Central memory CD8-positive, alpha-beta T cell (primary cell): ENCODE results near the gene KLK1.

Source experiments
- ATAC-seq: fragments of 150-1000 bp; cut with Tn5 transposase; replicated peaks from 2 replicates; pipeline ENCODE4 v1.10.0; 2022; ENCODE audit warnings: mild to moderate bottlenecking, moderate FRiP score, moderate number of reproducible peaks; ENCODE audit not compliant: poor library complexity, severe bottlenecking; ENCODE audit errors: extremely low read depth
- DNase-seq, 2 donors: peaks; one replicate each; pipeline ENCODE4 v3.0.0; 2021; ENCODE audit warnings: low spot score in 2 of 2
- H3K27ac Mint-ChIP-seq: one replicate; pipeline ENCODE4 v1.8.0; 2022; ENCODE audit warnings: low read depth, mild to moderate bottlenecking, moderate library complexity, mixed read lengths
- H3K27me3 Mint-ChIP-seq: one replicate; pipeline ENCODE4 v1.8.0; 2022; ENCODE audit warnings: mixed read lengths
- H3K36me3 Mint-ChIP-seq: one replicate; pipeline ENCODE4 v1.8.0; 2022; ENCODE audit warnings: mild to moderate bottlenecking, moderate library complexity, mixed read lengths; ENCODE audit not compliant: insufficient read depth
- H3K4me1 Mint-ChIP-seq: one replicate; pipeline ENCODE4 v1.8.0; 2022; ENCODE audit warnings: mixed read lengths
- H3K4me3 Mint-ChIP-seq: one replicate; pipeline ENCODE4 v1.8.0; 2022; ENCODE audit warnings: mild to moderate bottlenecking, moderate library complexity, mixed read lengths
- H3K9me3 Mint-ChIP-seq: one replicate; pipeline ENCODE4 v1.8.0; 2022; ENCODE audit warnings: mixed read lengths

Gene KLK1

GRCh38 chr19:50823389-50824042 lies at the start of gene KLK1:
TSS of gene KLK1 (minus strand) at chr19:50823787. CDS start at chr19:50823748, 39 bp downstream.
- DNase-seq, result no peak
- H3K4me1 Mint-ChIP-seq, result peaks cover 12% of the 10 kb centered on the region
- no peak for ATAC-seq
- peaks cover 77% of the 10 kb centered on the region for H3K27me3 Mint-ChIP-seq
- H3K27ac Mint-ChIP-seq, result no peak within 1 kb of the TSS
- H3K9me3 Mint-ChIP-seq, result no peaks in the 10 kb centered on the region
- H3K36me3 Mint-ChIP-seq, result no peaks in the 10 kb centered on the region
- no peak within 1 kb of the TSS for H3K4me3 Mint-ChIP-seq

- H3K4me1 Mint-ChIP-seq, result no peaks in the 10 kb centered on the region
- no peaks in the 10 kb centered on the region for H3K9me3 Mint-ChIP-seq
- no peaks in the 10 kb centered on the region for H3K36me3 Mint-ChIP-seq
- peaks cover 28% of the 10 kb centered on the region for H3K27me3 Mint-ChIP-seq
- H3K27ac Mint-ChIP-seq, result no peak within 1 kb of the TSS
- ATAC-seq, result no peak
- DNase-seq, result no peak
- H3K4me3 Mint-ChIP-seq, result no peak within 1 kb of the TSS
Measured at GRCh38 chr19:50873056-50873455, 49.5 kb upstream of the KLK1 start, which contains the start of gene KLK2. TSS of gene KLK2 (plus strand) at chr19:50873439. CDS start at chr19:50873474, 35 bp downstream.

- no peak overlapping the region for H3K4me3 Mint-ChIP-seq
- DNase-seq, result no peak
- no peak overlapping the region for H3K27ac Mint-ChIP-seq
- H3K9me3 Mint-ChIP-seq, result no peaks in the 10 kb centered on the region
- no peaks in the 10 kb centered on the region for H3K4me1 Mint-ChIP-seq
- ATAC-seq, result no peak
- no peaks in the 10 kb centered on the region for H3K36me3 Mint-ChIP-seq
- H3K27me3 Mint-ChIP-seq, result peaks cover 42% of the 10 kb centered on the region
Measured at GRCh38 chr19:50870417-50871089, 47.0 kb upstream of the KLK1 start.

GRCh38 chr19:50869479-50869878 lies 45.9 kb upstream of the KLK1 start:
- peaks cover 49% of the 10 kb centered on the region for H3K27me3 Mint-ChIP-seq
- no peak overlapping the region for H3K27ac Mint-ChIP-seq
- no peaks in the 10 kb centered on the region for H3K9me3 Mint-ChIP-seq
- H3K36me3 Mint-ChIP-seq, result no peaks in the 10 kb centered on the region
- H3K4me1 Mint-ChIP-seq, result no peaks in the 10 kb centered on the region
- H3K4me3 Mint-ChIP-seq, result no peak overlapping the region
- no peak for DNase-seq
- ATAC-seq, result no peak

- DNase-seq (no peak), ATAC-seq (no peak)
- Mint-ChIP-seq H3K27me3 (peaks cover 75% of the 10 kb centered on the region), H3K4me3 (no peak overlapping the region), H3K9me3 (no peaks in the 10 kb centered on the region), H3K4me1 (no peaks in the 10 kb centered on the region), H3K27ac (no peak overlapping the region), H3K36me3 (no peaks in the 10 kb centered on the region)
Measured at GRCh38 chr19:50861496-50862286, 38.1 kb upstream of the KLK1 start.

GRCh38 chr19:50861010-50861409 lies 37.4 kb upstream of the KLK1 start:
- H3K27ac Mint-ChIP-seq, result no peak overlapping the region
- no peak for DNase-seq
- ATAC-seq, result no peak

GRCh38 chr19:50859849-50860248 lies 36.3 kb upstream of the KLK1 start:
- Mint-ChIP-seq H3K27ac (no peak overlapping the region), H3K36me3 (no peaks in the 10 kb centered on the region), H3K4me3 (no peak overlapping the region), H3K27me3 (peaks cover 80% of the 10 kb centered on the region), H3K9me3 (no peaks in the 10 kb centered on the region), H3K4me1 (no peaks in the 10 kb centered on the region)
- ATAC-seq (no peak), DNase-seq (no peak)

More at GRCh38 chr19:50861010-50861409, 37.4 kb upstream of the KLK1 start:
- no peaks in the 10 kb centered on the region for H3K36me3 Mint-ChIP-seq
- H3K9me3 Mint-ChIP-seq, result no peaks in the 10 kb centered on the region
- H3K27me3 Mint-ChIP-seq, result peaks cover 76% of the 10 kb centered on the region
- no peaks in the 10 kb centered on the region for H3K4me1 Mint-ChIP-seq
- H3K4me3 Mint-ChIP-seq, result no peak overlapping the region

- Mint-ChIP-seq H3K36me3 (no peaks in the 10 kb centered on the region), H3K4me1 (no peaks in the 10 kb centered on the region), H3K9me3 (no peaks in the 10 kb centered on the region), H3K27me3 (peaks cover 87% of the 10 kb centered on the region), H3K27ac (no peak overlapping the region), H3K4me3 (no peak overlapping the region)
- ATAC-seq, result no peak
- DNase-seq, result no peak
Measured at GRCh38 chr19:50858886-50859285, 35.3 kb upstream of the KLK1 start.

GRCh38 chr19:50857366-50857765 lies 33.8 kb upstream of the KLK1 start:
- no peak overlapping the region for H3K27ac Mint-ChIP-seq
- H3K9me3 Mint-ChIP-seq, result no peaks in the 10 kb centered on the region
- H3K4me1 Mint-ChIP-seq, result no peaks in the 10 kb centered on the region
- no peaks in the 10 kb centered on the region for H3K36me3 Mint-ChIP-seq
- ATAC-seq (no peak), DNase-seq (no peak)
- H3K4me3 Mint-ChIP-seq, result no peak overlapping the region
- H3K27me3 Mint-ChIP-seq, result peaks cover 88% of the 10 kb centered on the region

- DNase-seq, result no peak
- no peaks in the 10 kb centered on the region for H3K4me1 Mint-ChIP-seq
- peaks cover 90% of the 10 kb centered on the region for H3K27me3 Mint-ChIP-seq
- no peaks in the 10 kb centered on the region for H3K36me3 Mint-ChIP-seq
- H3K4me3 Mint-ChIP-seq, result no peak within 1 kb of the TSS
- no peak for ATAC-seq
- H3K9me3 Mint-ChIP-seq, result no peaks in the 10 kb centered on the region
- no peak within 1 kb of the TSS for H3K27ac Mint-ChIP-seq
Measured at GRCh38 chr19:50854636-50855410, 31.2 kb upstream of the KLK1 start, which contains the start of gene KLK3. TSS of gene KLK3 (plus strand) at chr19:50854915. CDS start at chr19:50854956, 41 bp downstream.

- ATAC-seq, result no peak
- H3K4me1 Mint-ChIP-seq, result no peaks in the 10 kb centered on the region
- no peak overlapping the region for H3K4me3 Mint-ChIP-seq
- peaks cover 77% of the 10 kb centered on the region for H3K27me3 Mint-ChIP-seq
- no peak for DNase-seq
- H3K36me3 Mint-ChIP-seq, result no peaks in the 10 kb centered on the region
- H3K9me3 Mint-ChIP-seq, result no peaks in the 10 kb centered on the region
- H3K27ac Mint-ChIP-seq, result no peak overlapping the region
Measured at GRCh38 chr19:50851620-50852019, 28.0 kb upstream of the KLK1 start.

- no peaks in the 10 kb centered on the region for H3K4me1 Mint-ChIP-seq
- no peak overlapping the region for H3K4me3 Mint-ChIP-seq
- ATAC-seq (no peak), DNase-seq (no peak)
- H3K27me3 Mint-ChIP-seq, result peaks cover 68% of the 10 kb centered on the region
- H3K9me3 Mint-ChIP-seq, result no peaks in the 10 kb centered on the region
- H3K36me3 Mint-ChIP-seq, result no peaks in the 10 kb centered on the region
- no peak overlapping the region for H3K27ac Mint-ChIP-seq
Measured at GRCh38 chr19:50850738-50851137, 27.2 kb upstream of the KLK1 start.
